ENCODE results near the gene COL10A1.
A peak's percentile ranks its signal among the peaks of the same experiment; 100 is the strongest.

- TF ChIP-seq RAD21 (IDR thresholded peaks at IDR 0.05; ENCODE audit: low read length) (no peak), ELK1 (IDR thresholded peaks at IDR 0.05; ENCODE audit: borderline replicate concordance, low read depth, low read length) (no peak), BHLHE40 (IDR thresholded peaks at IDR 0.05; ENCODE audit: low read depth, low read length) (peak; percentile 49; the same call in 1 of the 2 replicates), CTCF (conservative IDR thresholded peaks at IDR 0.05; ENCODE audit: low read depth, low read length) (no peak), POLR2A (IDR thresholded peaks at IDR 0.05; ENCODE audit: low read depth, low read length) (no peak), CEBPB (IDR thresholded peaks at IDR 0.05; ENCODE audit: low read depth, low read length) (no peak), MAZ (IDR thresholded peaks at IDR 0.05; ENCODE audit: borderline replicate concordance, low read depth, low read length) (no peak)
These were observed 52.0 kb downstream of the COL10A1 start for GRCh38 chr6:116073765-116074440.
